HepG2 (cell line): ENCODE results near the gene ARHGAP35. TPM values are rescaled to one million over a fixed set of nuclear protein-coding genes. Genes with fewer than 3 reads are reported as not detected.

ENCODE experiments used
- ATAC-seq: fragments of 200-7000 bp; cut with Tn5 transposase; 3 replicates; pipeline ENCODE4 v1.9.1; 2020; ENCODE audit warnings: mild to moderate bottlenecking, moderate library complexity
- BruUV-seq: library from RNA; stranded (reverse); fragments of 400-500 nt; replicated peaks from 2 replicates; lab custom pipeline; 2021; lab: Mats Ljungman, UMichigan
- CTCF ChIA-PET: fragments of 300-600 bp; formaldehyde crosslinking; extraction: SDS; loops from one replicate; lab custom pipeline; 2021; ENCODE audit warnings: low total read pairs, inconsistent platforms, low intra/inter-chr PET ratio; lab: Yijun Ruan, JAX
- POLR2A ChIA-PET: fragments of 350-600 bp; sonication (Branson Sonifier 250); formaldehyde crosslinking; loops from one replicate; lab custom pipeline; 2020; ENCODE audit warnings: antibody characterized with exemption, inconsistent platforms; lab: Yijun Ruan, JAX
- DNase-seq: peaks from one replicate; pipeline ENCODE4 v3.0.0-alpha.2; 2015; ENCODE audit warnings: low spot score
- FAIRE-seq: peaks from 3 replicates; lab custom pipeline; 2011; peaks lifted over from hg19 to GRCh38; lab: Jason Lieb, UNC
- H2AFZ ChIP-seq: one replicate; pipeline ENCODE4 v1.6.1; 2011; ENCODE audit warnings: low read length, inconsistent platforms
- H3K27ac ChIP-seq: fragments of 300-600 bp; 3 replicates; pipeline ENCODE4 v1.8.0; 2011; ENCODE audit warnings: mixed run types, mild to moderate bottlenecking, mixed read lengths, low read length, inconsistent platforms; ENCODE audit not compliant: insufficient read depth; ENCODE audit errors: extremely low read length
- H3K27me3 ChIP-seq, 2 experiments: fragments of 200-600 bp in 1 of 2; 2 replicates in 1 of 2; 3 replicates in 1 of 2; pipeline versions ENCODE4 v1.6.0 to v1.8.0; 2011; ENCODE audit warnings: low read length in 2 of 2, mild to moderate bottlenecking in 2 of 2, moderate library complexity in 2 of 2, inconsistent platforms in 1 of 2; ENCODE audit not compliant: insufficient read depth in 2 of 2, control insufficient read depth in 1 of 2
- H3K36me3 ChIP-seq, 2 experiments: fragments of 200-600 bp in 1 of 2; replicated peaks in 1 of 2; 2 replicates in 1 of 2; 3 replicates in 1 of 2; pipeline versions ENCODE4 v1.5.1 to v1.8.0; 2011; ENCODE audit warnings: low read length in 2 of 2, inconsistent platforms in 1 of 2; ENCODE audit not compliant: insufficient read depth in 2 of 2, control insufficient read depth in 1 of 2
- H3K4me1 ChIP-seq: 2 replicates; pipeline ENCODE4 v1.5.1; 2012; ENCODE audit warnings: low read length, inconsistent platforms; ENCODE audit not compliant: insufficient read depth
- H3K4me2 ChIP-seq: 2 replicates; pipeline ENCODE4 v1.6.0; 2011; ENCODE audit warnings: low read depth, low read length, inconsistent platforms
- H3K4me3 ChIP-seq, 3 experiments: fragments of 200-600 bp in 1 of 3; sonication (generic), shearing (Covaris generic) in 1 of 3; replicated peaks in 1 of 3; 2 replicates each; pipeline ENCODE4 v1.5.1; 2011 to 2016; ENCODE audit warnings: low read length in 3 of 3, inconsistent platforms in 2 of 3, low read depth in 2 of 3, mild to moderate bottlenecking in 2 of 3, control low read depth in 1 of 3, mixed read lengths in 1 of 3; ENCODE audit not compliant: insufficient read depth in 1 of 3
- H3K79me2 ChIP-seq: one replicate; pipeline ENCODE4 v1.6.1; 2011; ENCODE audit warnings: low read length, inconsistent platforms; ENCODE audit not compliant: insufficient read depth
- H3K9ac ChIP-seq: 2 replicates; pipeline ENCODE4 v1.6.0; 2011; ENCODE audit warnings: mild to moderate bottlenecking, low read depth, low read length, inconsistent platforms; ENCODE audit not compliant: insufficient read depth
- H3K9me3 ChIP-seq: 2 replicates; pipeline ENCODE4 v1.5.1; 2012; ENCODE audit warnings: mild to moderate bottlenecking, low read length
- H4K20me1 ChIP-seq: 2 replicates; pipeline ENCODE4 v1.6.0; 2011; ENCODE audit warnings: inconsistent platforms, mild to moderate bottlenecking, low read length, moderate library complexity; ENCODE audit not compliant: insufficient read depth
- AHDC1 ChIP-seq: sonication (generic); formaldehyde crosslinking; IDR thresholded peaks from 2 replicates; pipeline ENCODE4 v1.5.1; 2020; ENCODE audit warnings: mild to moderate bottlenecking, missing genetic modification reagents, borderline replicate concordance
- NFIC ChIP-seq: IDR thresholded peaks from 2 replicates; pipeline ENCODE4 v1.6.1; 2012; ENCODE audit warnings: mild to moderate bottlenecking, low read length, inconsistent platforms
- NFYC ChIP-seq: IDR thresholded peaks from 2 replicates; pipeline ENCODE4 v1.6.1; 2016; ENCODE audit warnings: missing genetic modification reagents, missing compliant biosample characterization
- PHF20 ChIP-seq: sonication (generic); formaldehyde crosslinking; IDR thresholded peaks from 2 replicates; pipeline ENCODE4 v1.5.0; 2020; ENCODE audit warnings: mild to moderate bottlenecking, missing genetic modification reagents
- PTBP1 ChIP-seq: fragments of 200-400 bp; formaldehyde crosslinking; IDR thresholded peaks from 2 replicates; pipeline ENCODE4 v1.6.1; 2018; ENCODE audit warnings: low read length, low read depth; ENCODE audit not compliant: poor library complexity, severe bottlenecking
- ZBTB14 ChIP-seq: sonication (generic); formaldehyde crosslinking; IDR thresholded peaks from 2 replicates; pipeline ENCODE4 v1.4.0; 2020; ENCODE audit warnings: missing genetic modification reagents
- ZNF235 ChIP-seq: sonication (generic); formaldehyde crosslinking; IDR thresholded peaks from 2 replicates; pipeline ENCODE4 v1.8.1; 2023; ENCODE audit warnings: mild to moderate bottlenecking, missing genetic modification reagents, borderline replicate concordance
- ZNF629 ChIP-seq: sonication (generic); formaldehyde crosslinking; conservative IDR thresholded peaks from 2 replicates; pipeline ENCODE4 v1.5.0; 2020; ENCODE audit warnings: missing genetic modification reagents
- WGBS: methylation state at CpG from one replicate; pipeline ENCODE4 v1.1.6; 2017; ENCODE audit warnings: low lambda C conversion rate; 5-methylcytosine and 5-hydroxymethylcytosine counted together
- in situ Hi-C: cut with HindIII; loops from 2 replicates; pipeline ENCODE4 v1.10.0; 2017; ENCODE audit warnings: low pct_unique_long_range_greater_than_20kb; ENCODE audit not compliant: extremely low pct_ligation_motif_present
- intact Hi-C: fragments of 100-400 bp; cut with micrococcal nuclease; formaldehyde crosslinking; loops from one replicate; pipeline ENCODE4 v1.10.0; 2022; ENCODE audit not compliant: unreplicated experiment
- polyA plus RNA-seq, 8 experiments: library from polyadenylated mRNA; depleted of rRNA in 3 of 8; stranded (reverse) in 7 of 8; unstranded in 1 of 8; fragments of >200 nt; fragmentation: Illumina TruSeq in 4 of 8; extraction: Trizol in 4 of 8; gene quantifications; 2 replicates each; pipeline versions ENCODE4 v1.2.1 to v1.2.3, GENCODE V29; 2011 to 2016; ENCODE audit warnings: low read depth in 4 of 8, missing spikeins in 1 of 8, mixed read lengths in 1 of 8; ENCODE audit not compliant: insufficient read depth in 1 of 8
- total RNA-seq, 5 experiments: library from RNA; depleted of rRNA; stranded (reverse); fragments of >200 nt; fragmentation: Illumina TruSeq; extraction: Trizol; gene quantifications; 2 replicates each; pipeline ENCODE4 v1.2.3, GENCODE V29; 2016; ENCODE audit warnings: low read depth in 1 of 5
- TF ChIP-seq, protein P1 (sequence below): sonication (generic); formaldehyde crosslinking; conservative IDR thresholded peaks from 2 replicates; pipeline ENCODE4 v1.8.0; 2022; ENCODE audit warnings: missing genetic modification reagents

The ARHGAP35 gene
- total and polyA plus RNA-seq, 2 of the 13 experiments (the other 11 are each of a cell fraction or from before 2014, with no cell fraction given) = 30.1 to 30.2 TPM

DNA sequence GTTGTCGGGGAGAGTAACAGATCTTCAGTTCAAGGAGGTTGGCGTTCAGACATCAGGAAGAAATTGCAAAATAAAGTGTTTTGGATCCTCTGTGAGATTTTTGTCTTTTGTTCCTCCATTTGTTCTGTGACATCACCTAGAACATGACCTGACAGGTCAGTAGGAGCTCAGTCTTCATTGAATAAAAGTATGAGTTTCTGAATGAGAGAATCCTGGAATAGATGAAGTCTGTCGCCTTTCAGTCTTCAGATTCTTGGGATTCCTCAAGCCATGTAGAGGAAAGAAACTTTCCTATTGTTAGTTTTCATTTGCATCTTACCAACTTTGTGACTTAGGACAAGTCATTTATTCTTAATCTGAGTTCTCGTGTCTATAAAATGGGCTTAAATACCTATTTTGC, 14.4 kb downstream of the ARHGAP35 start:
- in situ Hi-C loops = no loop called here
- WGBS = 84% methylated on average over 4 of the region's 4 CpGs
- peaks cover 19% of the 10 kb centered on the region for H4K20me1 ChIP-seq

More for the DNA sequence above, 14.4 kb downstream of the ARHGAP35 start:
- Histone ChIP-seq H3K4me3 (no peak overlapping the region), H3K27me3 (no peaks in the 10 kb centered on the region), H3K4me1 (peaks cover 46% of the 10 kb centered on the region), H3K4me2 (no peak overlapping the region), H3K79me2 (peaks cover 76% of the 10 kb centered on the region), H3K9ac (no peak overlapping the region), H2AFZ (no peak overlapping the region), H3K27ac (peak overlapping the region; percentile 14), H3K36me3 (0 out of 5 replicates have a peak, but pooled peaks cover 0 to 2% of the 10 kb centered on the region in 2 experiments), H3K9me3 (no peaks in the 10 kb centered on the region)
- BruUV-seq = no TSS peak
- CTCF ChIA-PET = no interaction called here
- ATAC-seq (no peak), DNase-seq (no peak), FAIRE-seq (no peak)
- intact Hi-C loops = no loop called here
- TF ChIP-seq NFIC (no peak), ZBTB14 (CRISPR knock-in tag) (no peak), ZNF235 (CRISPR knock-in tag) (no peak), PHF20 (no peak), AHDC1 (CRISPR knock-in tag) (no peak), PTBP1 (no peak), NFYC (CRISPR knock-in tag) (no peak), ZNF629 (no peak)
- TF ChIP-seq, protein P1, sequence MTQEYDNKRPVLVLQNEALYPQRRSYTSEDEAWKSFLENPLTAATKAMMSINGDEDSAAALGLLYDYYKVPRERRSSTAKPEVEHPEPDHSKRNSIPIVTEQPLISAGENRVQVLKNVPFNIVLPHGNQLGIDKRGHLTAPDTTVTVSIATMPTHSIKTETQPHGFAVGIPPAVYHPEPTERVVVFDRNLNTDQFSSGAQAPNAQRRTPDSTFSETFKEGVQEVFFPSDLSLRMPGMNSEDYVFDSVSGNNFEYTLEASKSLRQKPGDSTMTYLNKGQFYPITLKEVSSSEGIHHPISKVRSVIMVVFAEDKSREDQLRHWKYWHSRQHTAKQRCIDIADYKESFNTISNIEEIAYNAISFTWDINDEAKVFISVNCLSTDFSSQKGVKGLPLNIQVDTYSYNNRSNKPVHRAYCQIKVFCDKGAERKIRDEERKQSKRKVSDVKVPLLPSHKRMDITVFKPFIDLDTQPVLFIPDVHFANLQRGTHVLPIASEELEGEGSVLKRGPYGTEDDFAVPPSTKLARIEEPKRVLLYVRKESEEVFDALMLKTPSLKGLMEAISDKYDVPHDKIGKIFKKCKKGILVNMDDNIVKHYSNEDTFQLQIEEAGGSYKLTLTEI (CRISPR knock-in tag) = no peak
- POLR2A ChIA-PET = no interaction called here
